GM19438 (cell line): ENCODE measurements around the gene IDH3A.
"Not testable (repeated sequence)": the region's sequence is repeated elsewhere in the genome, so short reads cannot be mapped to it uniquely, and the experiment has no call there.

Experiments
- ATAC-seq: cut with Tn5 transposase; IDR thresholded peaks from one replicate; pipeline ENCODE4 v1.9.1; 2021; ENCODE audit warnings: low read depth; ENCODE audit not compliant: unreplicated experiment

The IDH3A gene

GRCh38 chr15:78129077-78129750, 19.9 kb upstream of the IDH3A start:
- no peak for ATAC-seq

- ATAC-seq: no peak
Measured at GRCh38 chr15:78129751-78130287, 19.3 kb upstream of the IDH3A start.

DNA sequence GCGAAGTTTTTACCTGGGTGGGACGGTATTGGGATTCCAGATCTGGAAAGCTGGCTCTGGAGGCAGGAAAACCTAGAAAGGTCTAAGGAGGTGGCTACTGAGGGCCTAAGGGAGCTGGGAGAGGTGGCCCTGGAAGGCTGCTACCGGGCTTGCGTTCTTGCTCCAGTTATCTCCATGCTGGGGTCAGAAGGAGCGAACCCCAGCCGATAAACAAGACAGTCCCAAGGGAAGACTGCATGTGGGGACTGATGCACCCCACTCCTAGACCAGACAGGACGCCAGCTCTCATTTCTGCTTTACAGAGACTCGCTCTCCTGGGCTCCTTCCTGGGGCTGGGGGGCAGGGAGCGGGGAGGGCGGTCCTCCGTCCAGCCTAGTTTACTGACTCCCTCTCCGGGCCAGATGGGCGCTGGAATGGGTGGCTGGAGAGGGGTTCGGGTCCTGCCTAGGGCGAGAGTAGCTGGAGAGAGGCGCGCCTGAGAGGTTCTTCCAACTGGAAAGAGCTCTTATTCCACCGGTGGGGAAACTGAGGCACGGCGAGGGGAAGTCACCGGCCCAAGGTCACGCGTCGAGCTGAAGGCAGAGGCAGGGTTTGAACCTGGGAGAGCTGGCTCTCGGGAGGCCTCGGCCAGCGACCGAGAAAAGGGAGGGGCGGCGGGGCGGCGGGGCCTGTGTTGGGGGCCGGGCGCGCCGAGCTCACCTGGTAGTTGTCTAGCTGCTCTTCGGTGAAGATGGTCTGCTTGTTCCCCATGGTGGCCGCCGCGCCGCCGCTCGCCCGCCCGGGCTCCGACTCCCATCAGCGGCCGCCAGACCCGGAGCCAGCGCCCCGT, 18.5 kb upstream of the IDH3A start:
- ATAC-seq: peak; percentile 37

- ATAC-seq: peak; percentile 71
Measured at GRCh38 chr15:78131295-78132061, 17.7 kb upstream of the IDH3A start, which contains the start of gene CIB2. Gene CIB2 (minus strand): TSS chr15:78131445. CDS start chr15:78131215, 230 bp downstream.

- ATAC-seq: no peak
Measured at GRCh38 chr15:78133801-78134200, 15.4 kb upstream of the IDH3A start.

GRCh38 chr15:78139578-78139977, 9.6 kb upstream of the IDH3A start:
- no peak for ATAC-seq

GRCh38 chr15:78140292-78140691, 8.9 kb upstream of the IDH3A start:
- no peak for ATAC-seq

DNA sequence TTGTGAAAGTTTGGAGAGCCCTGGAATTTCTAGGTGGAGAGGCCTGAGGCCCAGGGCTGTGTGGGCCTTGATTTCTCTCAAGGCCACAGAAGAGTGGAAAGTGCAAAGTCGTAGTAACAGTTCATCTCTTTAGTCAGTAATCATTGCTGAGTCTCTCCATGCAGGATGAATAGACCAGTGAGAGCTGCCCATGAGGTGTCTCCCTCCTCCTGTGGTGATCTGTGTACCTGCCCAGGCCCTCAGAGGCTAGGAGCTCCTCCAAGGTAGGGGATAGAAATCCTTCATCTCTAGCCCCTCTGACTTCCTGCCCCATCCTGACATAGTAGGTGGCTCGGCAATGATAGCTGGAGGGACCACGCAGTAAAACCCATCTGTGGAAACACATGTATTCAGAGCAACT, 6.8 kb upstream of the IDH3A start:
- ATAC-seq: no peak

- ATAC-seq: no peak
Measured at GRCh38 chr15:78146425-78147154, 2.6 kb upstream of the IDH3A start.

GRCh38 chr15:78147566-78147965, 1.6 kb upstream of the IDH3A start:
- no peak for ATAC-seq

- ATAC-seq: no peak
Measured at GRCh38 chr15:78148392-78149067, 632 bp upstream of the IDH3A start.

DNA sequence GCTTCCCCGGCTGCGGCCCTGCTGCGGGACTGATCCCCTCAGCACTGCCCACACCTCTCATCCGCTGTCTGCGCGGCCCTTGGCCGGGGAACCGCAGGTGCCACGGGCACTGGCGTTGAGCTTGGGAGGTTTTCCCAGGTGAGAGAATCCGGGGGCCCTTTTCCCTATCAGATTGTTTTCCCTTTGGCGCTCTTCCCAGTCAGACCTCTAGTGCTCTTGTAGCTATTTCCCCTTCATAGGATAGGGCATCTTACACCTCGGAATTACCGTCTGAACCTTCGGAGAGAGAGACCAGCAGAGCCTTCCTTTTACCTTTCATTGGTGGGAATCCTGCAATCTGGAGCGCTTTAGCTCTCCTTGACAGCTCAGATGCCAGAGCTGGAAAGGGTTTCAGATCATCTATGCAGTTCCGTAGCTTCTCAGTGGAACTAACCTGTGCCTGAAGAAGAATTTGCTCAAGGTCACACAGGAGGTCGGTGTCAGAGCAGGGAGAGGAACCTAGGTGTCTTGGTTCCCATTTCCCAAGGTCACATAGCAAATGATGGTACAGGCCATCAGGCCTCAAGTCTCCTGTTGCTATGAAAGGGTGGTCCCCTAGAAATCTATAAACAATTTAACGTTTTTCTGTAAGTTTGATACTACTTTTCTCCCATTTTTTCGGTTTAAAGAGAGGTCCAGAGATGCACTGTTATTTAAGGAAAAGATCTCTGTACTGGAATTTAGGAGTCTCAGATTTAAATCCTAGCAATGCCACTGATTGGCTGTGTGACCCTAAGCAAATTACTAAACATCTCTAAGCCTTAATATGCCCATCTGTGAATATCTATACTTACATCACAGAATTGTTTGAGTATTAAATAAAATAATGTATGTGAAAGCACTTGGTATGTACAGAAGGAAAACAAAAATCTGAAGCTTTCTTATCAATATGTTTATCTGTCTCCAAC, 916 bp downstream of the IDH3A start:
- ATAC-seq: peak; percentile 50

DNA sequence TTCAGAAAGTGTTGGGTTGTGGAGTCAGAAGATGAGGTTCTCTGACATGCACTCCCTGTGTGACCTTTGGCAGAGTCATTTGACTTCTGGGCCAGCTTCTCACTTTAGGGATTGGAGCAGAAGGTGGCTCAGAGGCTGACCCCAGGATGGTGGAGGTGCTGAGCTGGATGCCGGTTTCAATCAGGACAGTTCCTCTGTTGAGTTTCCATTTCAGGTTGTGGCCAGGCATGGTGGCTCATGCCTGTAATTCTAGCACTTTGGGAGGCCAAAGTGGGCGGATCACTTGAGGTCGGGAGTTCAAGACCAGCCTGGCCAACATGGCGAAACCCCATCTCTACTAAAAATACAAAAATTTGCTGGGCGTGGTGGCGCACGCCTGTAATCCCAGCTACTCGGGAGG, 1.9 kb downstream of the IDH3A start:
- ATAC-seq: not testable (repeated sequence)

GRCh38 chr15:78154955-78155354, 5.8 kb downstream of the IDH3A start:
- ATAC-seq: no peak

DNA sequence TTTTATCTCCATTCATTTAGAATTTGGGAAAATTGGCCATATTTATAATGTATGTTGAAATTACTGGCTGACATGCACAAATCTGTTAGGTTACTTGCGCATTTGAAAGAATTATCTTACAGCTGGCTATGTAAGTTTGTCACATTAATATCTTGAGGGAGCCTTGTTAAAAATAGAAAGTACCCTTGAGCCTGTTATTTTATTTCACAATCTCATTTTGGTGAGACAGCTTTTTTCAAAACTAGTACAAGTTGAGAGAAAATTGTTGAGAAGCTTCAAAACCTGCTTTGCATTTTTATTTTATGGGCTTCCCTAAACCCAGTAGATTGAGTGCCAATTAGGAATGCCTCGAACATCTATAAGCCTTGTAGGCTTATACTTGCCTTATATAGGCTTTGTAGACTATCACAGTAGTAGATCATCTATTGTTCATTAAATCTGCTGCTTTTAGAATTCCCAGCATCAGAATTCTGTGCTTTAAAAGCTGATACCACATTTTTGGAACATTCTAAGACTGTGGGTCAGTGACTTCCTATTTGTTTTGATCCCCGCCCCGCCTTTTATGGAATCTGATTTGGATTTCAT, 6.3 kb downstream of the IDH3A start:
- no peak for ATAC-seq

DNA sequence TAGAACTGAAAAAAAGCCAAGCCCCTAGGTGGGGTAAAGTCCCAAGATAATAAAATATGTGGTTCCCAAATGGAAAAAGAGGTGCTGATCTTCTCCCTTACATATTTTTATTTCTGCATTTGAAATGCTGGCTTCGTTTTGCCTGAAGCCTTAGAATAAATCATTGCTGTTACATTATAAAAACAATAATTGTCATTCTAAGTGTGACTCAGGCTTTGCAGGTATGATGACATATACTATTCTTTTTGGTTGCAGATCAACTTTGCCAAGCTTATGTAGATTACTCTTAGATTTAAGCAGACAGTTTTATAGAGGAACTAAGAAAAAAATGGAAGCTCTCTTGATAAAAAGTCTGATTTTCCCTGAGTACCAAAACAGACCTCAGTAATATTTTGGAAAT, 7.5 kb downstream of the IDH3A start:
- ATAC-seq: no peak

- no peak for ATAC-seq
Measured at GRCh38 chr15:78157203-78157602, 8.0 kb downstream of the IDH3A start.

GRCh38 chr15:78159395-78159794, 10.2 kb downstream of the IDH3A start:
- ATAC-seq: no peak
